T-helper 2 cell treated with Interferon-gamma antibody and Interleukin-4, amounts not matched to agents 5 μg/mL and 100 μg/mL, for 36 hours (primary cell): ENCODE results near the gene CST3.
"Not testable (repeated sequence)": the region's sequence is repeated elsewhere in the genome, so short reads cannot be mapped to it uniquely, and the experiment has no call there.

Source experiments
- DNase-seq: peaks from one replicate; pipeline ENCODE4 v3.0.0; 2021; ENCODE audit warnings: low spot score
- H3K27ac Mint-ChIP-seq: one replicate; pipeline ENCODE4 v1.8.0; 2021; ENCODE audit warnings: mild to moderate bottlenecking, mixed read lengths
- H3K27me3 Mint-ChIP-seq: one replicate; pipeline ENCODE4 v1.8.0; 2021; ENCODE audit warnings: low read depth, mixed read lengths
- H3K36me3 Mint-ChIP-seq: one replicate; pipeline ENCODE4 v1.8.0; 2021; ENCODE audit warnings: low read depth, mixed read lengths
- H3K4me1 Mint-ChIP-seq: one replicate; pipeline ENCODE4 v1.8.0; 2021; ENCODE audit warnings: low read depth, mixed read lengths
- H3K4me3 Mint-ChIP-seq: one replicate; pipeline ENCODE4 v1.8.0; 2022; ENCODE audit warnings: mild to moderate bottlenecking, moderate library complexity, mixed read lengths
- H3K9me3 Mint-ChIP-seq: one replicate; pipeline ENCODE4 v1.8.0; 2021; ENCODE audit warnings: mixed read lengths

CST3 gene, protein sequence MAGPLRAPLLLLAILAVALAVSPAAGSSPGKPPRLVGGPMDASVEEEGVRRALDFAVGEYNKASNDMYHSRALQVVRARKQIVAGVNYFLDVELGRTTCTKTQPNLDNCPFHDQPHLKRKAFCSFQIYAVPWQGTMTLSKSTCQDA

DNA sequence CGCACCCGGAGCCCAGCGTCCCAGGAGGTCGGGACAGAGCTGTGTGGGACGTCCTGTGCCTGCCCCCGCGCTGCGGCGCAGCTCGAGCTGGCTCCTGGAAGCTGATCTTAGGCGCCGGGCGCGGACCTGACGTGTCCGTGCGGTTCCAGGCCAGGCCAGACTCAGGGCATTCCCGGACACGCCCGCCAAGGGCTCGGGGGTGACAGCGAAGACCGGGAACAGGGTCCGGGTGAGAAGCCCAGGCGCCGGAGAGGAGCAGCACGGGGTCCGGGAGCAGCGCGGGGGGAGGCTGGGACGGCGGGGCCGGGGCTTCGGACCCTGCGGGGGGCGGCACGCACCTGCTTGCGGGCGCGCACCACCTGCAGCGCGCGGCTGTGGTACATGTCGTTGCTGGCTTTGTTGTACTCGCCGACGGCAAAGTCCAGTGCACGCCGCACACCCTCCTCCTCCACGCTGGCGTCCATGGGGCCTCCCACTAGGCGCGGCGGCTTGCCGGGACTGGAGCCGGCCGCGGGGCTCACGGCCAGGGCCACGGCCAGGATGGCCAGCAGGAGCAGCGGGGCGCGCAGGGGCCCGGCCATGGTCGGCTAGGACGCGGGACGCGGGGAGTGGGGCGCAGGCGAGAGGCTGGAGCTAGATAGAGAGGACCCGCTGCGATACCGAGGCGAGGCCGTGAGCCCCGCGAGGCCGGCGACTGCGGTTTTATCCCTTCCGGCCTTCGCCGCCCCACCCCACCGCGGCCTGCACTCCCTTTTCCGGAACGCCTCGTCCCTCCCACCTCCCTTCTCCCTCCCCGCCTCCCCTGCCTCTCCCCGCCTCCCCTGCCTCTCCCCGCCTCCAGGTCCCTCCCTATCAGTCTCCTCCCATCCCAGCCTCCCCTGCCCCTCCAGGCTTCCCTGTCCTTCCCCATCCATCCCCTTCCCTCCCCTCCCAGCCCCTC is at the start of gene CST3:
Gene CST3 (minus strand): TSS at position 674 of the 940 bp plus-strand sequence. CDS start 93 bp downstream, at position 581.
- Mint-ChIP-seq H3K9me3 (no peaks in the 10 kb centered on the region), H3K27me3 (peaks cover 21% of the 10 kb centered on the region), H3K4me1 (no peaks in the 10 kb centered on the region), H3K27ac (no peak within 1 kb of the TSS), H3K36me3 (no peaks in the 10 kb centered on the region), H3K4me3 (peak within 1 kb of the TSS; percentile 56)
- DNase-seq = no peak

DNA sequence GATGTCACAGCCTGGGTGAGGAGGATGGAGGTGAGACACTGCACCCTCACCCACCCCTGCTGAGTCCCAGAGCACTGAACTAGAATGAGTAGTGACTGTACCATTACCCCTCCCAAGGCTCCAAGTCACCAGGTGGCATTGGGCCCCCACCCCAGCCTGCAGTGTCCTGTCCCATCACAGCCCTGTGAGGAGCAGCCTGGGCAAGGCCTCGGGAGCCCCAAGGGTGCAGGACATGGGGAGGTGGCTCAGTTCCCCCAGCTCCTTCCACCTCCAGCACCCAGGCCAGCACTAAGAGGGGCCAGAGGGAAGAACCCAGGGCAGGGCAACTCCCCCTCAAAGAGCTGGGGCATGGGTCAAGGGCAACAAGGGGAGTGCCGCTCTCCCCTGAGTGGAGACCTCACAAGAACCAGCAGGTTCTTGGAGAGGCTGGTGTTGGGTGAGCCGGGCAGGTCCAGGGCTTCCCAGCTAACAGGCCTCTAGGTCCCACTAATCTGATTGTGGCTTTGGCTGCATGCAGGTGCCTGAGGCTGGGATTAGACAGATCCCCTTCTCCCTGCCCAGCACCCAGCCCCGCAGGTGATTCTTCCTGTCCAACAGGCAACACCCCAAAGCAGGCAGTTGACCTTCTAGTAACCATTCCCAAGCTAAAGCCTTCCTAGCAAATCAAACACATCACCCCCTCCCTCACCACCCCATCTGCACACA is 48.4 kb upstream of the CST3 start:
- no peak for DNase-seq
- no peaks in the 10 kb centered on the region for H3K36me3 Mint-ChIP-seq
- H3K27ac Mint-ChIP-seq = no peak overlapping the region
- no peak overlapping the region for H3K4me3 Mint-ChIP-seq
- H3K27me3 Mint-ChIP-seq = no peaks in the 10 kb centered on the region
- H3K4me1 Mint-ChIP-seq = no peaks in the 10 kb centered on the region
- no peaks in the 10 kb centered on the region for H3K9me3 Mint-ChIP-seq

DNA sequence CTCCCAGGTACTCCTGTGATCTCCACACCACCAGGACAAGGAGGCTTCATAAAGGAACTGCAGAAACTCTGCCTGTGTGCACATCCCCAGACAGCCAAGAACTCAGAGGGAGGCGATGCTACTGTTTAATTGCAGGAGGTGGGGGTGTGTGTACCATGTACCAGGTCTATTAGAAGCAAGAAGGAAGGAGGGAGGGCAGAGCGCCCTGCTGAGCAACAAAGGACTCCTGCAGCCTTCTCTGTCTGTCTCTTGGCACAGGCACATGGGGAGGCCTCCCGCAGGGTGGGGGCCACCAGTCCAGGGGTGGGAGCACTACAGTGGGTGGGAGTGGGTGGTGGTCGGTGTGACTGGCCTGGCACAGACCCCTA is 47.8 kb upstream of the CST3 start:
- H3K4me3 Mint-ChIP-seq, H3K27ac Mint-ChIP-seq, H3K9me3 Mint-ChIP-seq, DNase-seq, H3K4me1 Mint-ChIP-seq, H3K36me3 Mint-ChIP-seq, H3K27me3 Mint-ChIP-seq: not testable (repeated sequence)

DNA sequence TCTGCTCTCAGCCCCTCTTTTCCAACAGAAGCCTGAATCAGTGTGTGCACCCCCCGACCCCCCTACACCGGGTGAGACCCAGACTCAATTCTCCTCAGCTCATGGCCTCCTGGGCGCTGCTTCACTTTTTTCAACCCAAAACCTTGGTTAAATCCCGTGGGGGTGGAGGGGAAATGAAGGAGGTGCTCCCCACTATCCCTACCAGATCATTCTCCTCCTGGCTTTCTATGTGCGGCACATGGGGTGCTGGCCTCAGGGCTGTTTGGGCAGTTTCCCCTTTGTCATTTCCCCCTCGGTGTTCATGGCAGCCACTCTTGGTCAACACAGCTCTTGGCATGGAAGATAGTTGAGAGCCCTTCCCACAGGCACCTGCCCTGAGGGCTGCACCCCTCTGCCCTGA is 46.5 kb upstream of the CST3 start:
- Mint-ChIP-seq H3K27ac (no peak overlapping the region), H3K27me3 (no peaks in the 10 kb centered on the region), H3K4me1 (no peaks in the 10 kb centered on the region), H3K9me3 (no peaks in the 10 kb centered on the region), H3K36me3 (no peaks in the 10 kb centered on the region), H3K4me3 (no peak overlapping the region)
- DNase-seq = no peak

DNA sequence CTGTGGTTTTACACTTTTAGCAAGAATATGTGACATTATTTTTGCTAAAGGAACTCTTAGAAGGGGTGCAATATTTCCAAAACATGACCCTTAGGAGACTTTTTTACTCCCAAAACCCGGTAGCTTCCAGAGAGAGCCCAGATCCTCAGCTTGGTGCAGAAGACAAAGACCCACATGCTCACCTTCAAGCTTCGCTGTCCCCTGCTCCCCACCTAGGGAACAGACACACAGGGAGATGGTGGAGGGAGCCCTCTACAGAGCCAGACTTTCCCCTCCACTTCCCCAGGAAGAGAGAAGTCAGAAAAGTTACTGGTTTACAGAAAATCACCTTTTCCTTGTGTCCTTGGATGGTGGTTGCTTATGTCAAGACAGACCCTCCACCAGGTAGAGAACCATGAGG is 46.1 kb upstream of the CST3 start:
- DNase-seq = no peak
- Mint-ChIP-seq H3K36me3 (no peaks in the 10 kb centered on the region), H3K27me3 (no peaks in the 10 kb centered on the region), H3K27ac (no peak overlapping the region), H3K9me3 (no peaks in the 10 kb centered on the region), H3K4me3 (no peak overlapping the region), H3K4me1 (no peaks in the 10 kb centered on the region)

DNA sequence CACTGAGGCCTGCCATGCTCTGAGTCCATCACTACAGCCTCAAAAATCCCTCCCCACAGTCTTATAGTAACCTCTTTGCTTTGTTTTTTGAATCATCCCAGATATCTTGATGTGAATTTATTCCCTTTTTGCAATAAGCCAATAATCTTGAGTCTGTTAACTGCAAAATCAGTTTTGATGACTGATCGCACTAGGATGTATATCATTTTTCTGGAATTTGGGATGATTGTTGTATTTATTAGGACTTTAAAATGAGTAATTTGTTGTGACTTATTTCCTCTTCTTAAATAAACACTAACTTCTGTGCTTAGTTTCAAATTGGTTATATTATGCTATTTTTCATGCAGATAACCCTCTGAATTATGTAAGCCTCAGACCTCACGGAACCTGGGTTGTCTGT is 45.5 kb upstream of the CST3 start:
- Mint-ChIP-seq H3K36me3 (no peaks in the 10 kb centered on the region), H3K4me1 (no peaks in the 10 kb centered on the region), H3K4me3 (no peak overlapping the region), H3K27ac (no peak overlapping the region), H3K9me3 (no peaks in the 10 kb centered on the region), H3K27me3 (no peaks in the 10 kb centered on the region)
- DNase-seq = no peak

DNA sequence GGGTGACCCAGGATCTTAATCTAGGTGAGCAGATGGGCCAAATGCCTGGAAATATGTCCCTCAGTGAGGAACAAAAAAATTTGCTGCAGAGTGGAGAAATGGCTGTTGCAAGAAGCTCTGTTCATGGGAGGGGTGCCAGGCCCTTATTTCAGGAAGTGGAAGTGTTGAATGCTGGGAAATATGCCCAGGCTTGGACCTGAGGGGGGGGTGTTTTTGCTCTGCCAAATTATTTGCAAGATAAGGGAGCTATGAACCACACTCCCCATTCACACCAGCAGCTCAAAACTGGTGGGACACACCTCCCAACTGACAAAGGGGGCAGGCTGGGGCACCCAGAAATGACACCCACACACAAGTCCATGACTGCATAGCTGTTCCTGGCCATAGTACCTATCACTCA is 42.4 kb upstream of the CST3 start:
- no peak overlapping the region for H3K27ac Mint-ChIP-seq
- H3K36me3 Mint-ChIP-seq = no peaks in the 10 kb centered on the region
- no peak for DNase-seq
- H3K9me3 Mint-ChIP-seq = no peaks in the 10 kb centered on the region
- no peak overlapping the region for H3K4me3 Mint-ChIP-seq
- peaks cover 11% of the 10 kb centered on the region for H3K27me3 Mint-ChIP-seq
- no peaks in the 10 kb centered on the region for H3K4me1 Mint-ChIP-seq

DNA sequence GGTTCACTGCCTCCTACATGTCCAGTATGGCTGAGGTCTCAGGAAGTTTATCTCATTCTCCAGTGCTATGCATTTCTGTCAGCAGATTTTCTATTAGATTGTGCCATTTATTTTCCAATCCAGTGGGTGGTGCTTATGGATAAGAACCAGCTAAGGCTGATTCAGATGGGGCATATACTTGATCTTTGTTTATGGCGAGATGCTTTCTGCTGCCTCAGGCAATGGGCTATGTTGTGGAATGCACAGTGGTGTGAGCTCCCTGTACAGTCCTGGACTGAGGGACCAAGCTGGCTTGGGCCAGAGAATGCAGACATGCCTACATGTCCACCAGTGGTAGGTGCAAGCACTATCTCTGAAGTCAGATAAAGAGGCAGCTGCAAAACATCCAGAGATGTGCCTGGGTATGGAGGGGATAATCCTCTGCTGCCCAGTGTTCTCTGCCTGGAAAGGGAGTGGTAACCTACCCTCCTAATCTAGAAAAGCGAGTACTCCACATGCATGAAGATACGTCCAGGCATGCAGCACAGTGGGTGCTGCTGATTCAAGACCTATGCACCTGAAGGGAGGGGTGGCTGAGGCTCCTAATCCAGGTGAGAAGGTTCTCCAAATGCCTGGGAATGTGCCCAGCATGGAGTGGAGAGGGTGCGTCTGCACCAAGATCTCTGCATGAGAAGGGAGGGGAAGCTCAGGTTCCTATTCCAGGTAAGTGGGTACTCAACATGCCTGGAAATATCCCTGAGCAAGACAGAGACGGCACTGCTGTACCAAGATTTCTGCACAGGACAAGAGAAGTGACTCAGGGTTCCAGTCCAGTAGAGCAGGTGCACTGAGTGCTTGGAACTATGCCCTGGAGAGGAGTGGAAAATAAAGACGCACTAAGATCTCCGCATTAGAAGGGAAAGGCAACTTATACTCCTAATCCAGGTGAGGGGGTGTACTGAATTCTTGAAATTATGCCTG is 41.7 kb upstream of the CST3 start:
- DNase-seq = no peak
- no peak overlapping the region for H3K27ac Mint-ChIP-seq
- H3K9me3 Mint-ChIP-seq = no peaks in the 10 kb centered on the region
- no peak overlapping the region for H3K4me3 Mint-ChIP-seq
- peaks cover 11% of the 10 kb centered on the region for H3K27me3 Mint-ChIP-seq
- no peaks in the 10 kb centered on the region for H3K36me3 Mint-ChIP-seq
- H3K4me1 Mint-ChIP-seq = no peaks in the 10 kb centered on the region

DNA sequence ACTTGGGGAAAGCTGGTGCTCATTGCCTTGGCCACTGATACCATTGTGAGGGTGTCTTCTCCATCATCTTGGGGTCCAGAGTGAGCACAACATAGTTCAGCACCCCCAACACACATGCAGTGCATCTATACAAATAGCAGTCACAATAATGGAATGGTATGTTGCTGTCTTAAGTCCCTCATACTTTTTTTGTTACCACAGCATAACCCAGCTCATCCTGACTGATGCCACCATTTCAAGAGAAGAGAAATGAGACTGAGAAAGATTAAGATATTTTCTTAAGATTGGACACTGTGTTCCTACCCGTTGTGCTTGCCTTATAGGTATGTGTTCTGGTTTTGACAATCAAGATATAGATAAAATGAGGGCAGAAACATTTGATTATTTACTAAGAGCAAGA is 35.5 kb upstream of the CST3 start:
- Mint-ChIP-seq H3K36me3 (no peaks in the 10 kb centered on the region), H3K4me1 (no peaks in the 10 kb centered on the region), H3K27ac (no peak overlapping the region), H3K9me3 (no peaks in the 10 kb centered on the region), H3K27me3 (peaks cover 11% of the 10 kb centered on the region), H3K4me3 (no peak overlapping the region)
- no peak for DNase-seq

DNA sequence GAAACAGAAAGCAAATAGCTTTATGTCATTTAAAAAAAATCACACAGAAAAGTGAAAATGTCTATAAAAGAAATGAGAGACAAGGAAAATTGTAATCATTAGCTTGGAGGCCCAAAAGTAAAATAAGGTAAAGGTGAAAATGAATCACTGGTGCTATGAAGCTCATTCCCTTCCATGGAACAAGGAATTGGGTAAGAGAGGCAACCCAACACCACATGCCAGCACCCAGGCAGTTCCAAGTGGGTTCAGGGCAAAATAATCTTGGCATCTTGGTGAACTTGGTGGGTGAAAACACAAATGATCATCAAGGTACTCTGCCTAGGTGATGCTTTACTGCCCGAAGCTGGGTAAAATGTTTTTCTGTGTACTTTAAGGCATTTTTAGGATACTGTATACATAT is 34.4 kb upstream of the CST3 start:
- DNase-seq = no peak
- no peaks in the 10 kb centered on the region for H3K4me1 Mint-ChIP-seq
- H3K27me3 Mint-ChIP-seq = peaks cover 9% of the 10 kb centered on the region
- H3K9me3 Mint-ChIP-seq = no peaks in the 10 kb centered on the region
- no peaks in the 10 kb centered on the region for H3K36me3 Mint-ChIP-seq
- no peak overlapping the region for H3K4me3 Mint-ChIP-seq
- H3K27ac Mint-ChIP-seq = no peak overlapping the region

DNA sequence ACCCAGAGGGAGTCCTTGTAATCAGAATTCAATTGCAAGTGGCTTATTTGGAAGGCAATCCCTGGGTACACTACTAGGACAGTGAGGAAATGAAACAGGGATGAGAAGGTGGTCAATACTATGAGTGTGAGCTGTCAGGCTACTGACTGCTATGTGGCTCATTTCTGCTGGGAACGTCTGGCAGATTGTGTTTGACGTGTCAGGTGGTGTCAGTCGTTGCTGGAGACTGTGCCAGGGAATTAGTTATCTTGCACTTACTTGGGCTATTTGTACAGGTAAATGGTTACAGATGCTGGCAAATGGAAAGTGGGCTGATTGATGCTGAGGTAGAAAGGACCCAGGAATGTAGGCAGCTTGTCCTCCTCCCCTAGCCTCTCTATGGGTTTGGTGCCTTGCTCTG is 33.7 kb upstream of the CST3 start:
- Mint-ChIP-seq H3K9me3 (no peaks in the 10 kb centered on the region), H3K4me3 (no peak overlapping the region), H3K4me1 (no peaks in the 10 kb centered on the region), H3K27me3 (peaks cover 4% of the 10 kb centered on the region), H3K27ac (no peak overlapping the region), H3K36me3 (no peaks in the 10 kb centered on the region)
- no peak for DNase-seq

DNA sequence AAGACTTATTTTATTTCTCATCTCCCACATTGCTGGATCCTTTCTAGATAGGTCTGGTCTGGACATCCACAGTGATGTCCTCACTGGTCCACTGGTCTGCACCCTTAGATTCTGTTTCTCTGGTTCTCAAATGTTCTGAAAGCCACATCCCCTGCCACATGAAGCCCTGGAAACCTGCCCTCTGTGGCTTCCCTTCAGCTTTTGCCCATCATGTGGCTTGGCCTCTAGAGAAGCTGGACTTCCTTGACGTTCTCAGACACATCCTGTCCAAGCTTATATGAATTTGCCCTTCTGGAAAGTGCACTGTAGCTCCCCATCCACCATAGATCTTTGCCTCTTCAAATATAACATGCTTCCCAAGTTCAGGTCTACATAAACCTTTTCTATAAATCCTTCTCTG is 32.6 kb upstream of the CST3 start:
- no peaks in the 10 kb centered on the region for H3K4me1 Mint-ChIP-seq
- H3K36me3 Mint-ChIP-seq = no peaks in the 10 kb centered on the region
- H3K4me3 Mint-ChIP-seq = no peak overlapping the region
- peaks cover under 1% of the 10 kb centered on the region for H3K27me3 Mint-ChIP-seq
- no peaks in the 10 kb centered on the region for H3K9me3 Mint-ChIP-seq
- H3K27ac Mint-ChIP-seq = no peak overlapping the region
- no peak for DNase-seq

DNA sequence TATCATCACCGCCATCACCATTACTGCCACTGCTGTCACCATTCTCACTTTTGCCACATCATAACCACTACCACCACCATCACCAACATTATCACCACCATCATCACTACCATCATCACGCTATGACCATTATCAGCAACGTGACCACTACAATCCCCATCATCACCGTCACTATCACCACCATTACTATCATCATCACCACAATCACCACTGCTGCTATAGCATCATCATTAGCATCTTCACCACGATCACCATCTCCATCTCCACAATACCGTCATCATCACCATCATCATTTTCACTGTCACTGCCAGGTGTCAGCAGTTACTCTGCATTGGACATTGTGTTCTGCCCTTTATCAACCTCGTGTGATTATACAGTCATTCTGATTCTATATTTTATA is 32.1 kb upstream of the CST3 start:
- Mint-ChIP-seq H3K4me3 (no peak overlapping the region), H3K27me3 (no peaks in the 10 kb centered on the region), H3K36me3 (no peaks in the 10 kb centered on the region), H3K4me1 (no peaks in the 10 kb centered on the region), H3K27ac (no peak overlapping the region), H3K9me3 (no peaks in the 10 kb centered on the region)
- no peak for DNase-seq
